GM12872 (cell line): Measurements from ENCODE around the gene FHIT.

Experiments used
- TF ChIP-seq, protein P1 (sequence below): IDR thresholded peaks from 3 replicates; pipeline ENCODE4 v1.5.1; 2011; ENCODE audit warnings: low read depth, mild to moderate bottlenecking, low read length, moderate library complexity; ENCODE audit not compliant: insufficient read depth

The FHIT gene

DNA sequence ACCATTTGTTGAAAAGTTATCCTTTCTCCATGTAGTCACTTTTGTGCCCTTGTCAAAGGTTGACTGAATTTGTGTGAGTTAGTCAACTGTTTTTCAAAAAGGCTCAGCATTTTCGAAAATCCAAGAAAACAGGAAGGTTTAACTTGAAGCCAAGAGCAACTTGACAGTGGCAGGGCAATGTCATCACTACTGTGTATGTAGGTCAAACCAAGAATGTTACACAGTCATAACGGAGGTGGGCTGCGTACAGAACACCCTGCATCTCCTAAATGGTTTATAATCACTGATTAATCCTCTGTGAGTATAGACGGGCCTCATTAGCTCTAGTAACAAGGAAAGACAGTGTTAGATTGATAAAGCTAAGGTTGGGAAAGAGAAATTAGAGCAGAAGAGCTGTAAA lies 1064.9 kb downstream of the FHIT start:
- TF ChIP-seq, protein P1, sequence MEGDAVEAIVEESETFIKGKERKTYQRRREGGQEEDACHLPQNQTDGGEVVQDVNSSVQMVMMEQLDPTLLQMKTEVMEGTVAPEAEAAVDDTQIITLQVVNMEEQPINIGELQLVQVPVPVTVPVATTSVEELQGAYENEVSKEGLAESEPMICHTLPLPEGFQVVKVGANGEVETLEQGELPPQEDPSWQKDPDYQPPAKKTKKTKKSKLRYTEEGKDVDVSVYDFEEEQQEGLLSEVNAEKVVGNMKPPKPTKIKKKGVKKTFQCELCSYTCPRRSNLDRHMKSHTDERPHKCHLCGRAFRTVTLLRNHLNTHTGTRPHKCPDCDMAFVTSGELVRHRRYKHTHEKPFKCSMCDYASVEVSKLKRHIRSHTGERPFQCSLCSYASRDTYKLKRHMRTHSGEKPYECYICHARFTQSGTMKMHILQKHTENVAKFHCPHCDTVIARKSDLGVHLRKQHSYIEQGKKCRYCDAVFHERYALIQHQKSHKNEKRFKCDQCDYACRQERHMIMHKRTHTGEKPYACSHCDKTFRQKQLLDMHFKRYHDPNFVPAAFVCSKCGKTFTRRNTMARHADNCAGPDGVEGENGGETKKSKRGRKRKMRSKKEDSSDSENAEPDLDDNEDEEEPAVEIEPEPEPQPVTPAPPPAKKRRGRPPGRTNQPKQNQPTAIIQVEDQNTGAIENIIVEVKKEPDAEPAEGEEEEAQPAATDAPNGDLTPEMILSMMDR = no peak

- TF ChIP-seq, protein P1 = no peak
Measured at GRCh38 chr3:60185161-60185560, 1066.1 kb downstream of the FHIT start.

DNA sequence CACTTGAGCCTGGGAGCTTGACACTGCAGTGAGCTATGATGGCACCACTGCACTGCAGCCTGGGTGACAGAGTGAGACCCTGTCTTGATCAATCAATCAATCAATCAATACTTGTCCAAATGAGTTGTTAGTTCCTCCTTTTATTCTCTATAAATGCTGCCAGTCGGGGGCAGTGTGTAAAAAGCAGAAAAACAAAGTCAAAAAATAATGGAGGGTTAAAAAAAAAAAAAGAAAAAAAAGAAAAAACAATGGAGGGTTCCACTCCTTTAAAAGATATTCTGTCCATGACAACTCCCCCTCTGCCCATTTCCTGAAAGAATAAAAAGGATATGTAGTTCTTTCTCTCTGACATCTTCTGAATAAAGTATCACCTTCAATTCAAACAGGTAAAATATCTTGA lies 1068.6 kb downstream of the FHIT start:
- TF ChIP-seq, protein P1 = no peak

DNA sequence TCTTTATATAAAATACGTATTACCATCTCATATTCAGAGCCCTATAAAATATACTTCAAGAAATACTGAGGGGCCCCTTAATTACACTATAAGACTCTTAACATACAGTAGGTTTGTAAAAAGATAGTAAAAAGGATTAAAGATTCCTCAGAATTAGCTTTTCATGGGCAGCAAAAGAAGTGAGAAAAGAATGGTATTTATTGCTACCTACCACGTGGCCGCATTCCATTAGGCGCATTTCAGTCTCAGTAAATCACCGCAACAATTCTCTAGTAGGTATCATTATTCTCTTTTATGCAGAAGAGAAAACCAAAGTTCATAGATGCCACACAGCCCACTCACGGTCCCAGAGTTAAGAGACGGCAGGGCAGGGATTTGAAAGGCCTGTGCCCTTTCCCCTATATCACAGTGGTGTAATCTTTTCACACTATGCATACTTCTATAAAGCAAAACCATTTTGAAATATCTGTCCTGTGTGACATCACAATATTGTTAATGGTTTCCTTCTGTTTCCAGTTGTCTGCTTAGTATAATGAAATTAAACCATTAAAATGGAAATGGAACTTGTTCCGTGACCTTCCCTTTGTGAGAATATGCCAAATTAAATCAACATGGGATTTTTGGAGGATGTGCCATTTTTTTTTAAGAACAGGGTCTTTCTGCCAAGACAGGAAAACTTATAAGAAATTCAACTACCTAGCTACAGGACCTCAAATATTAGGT lies 1072.2 kb downstream of the FHIT start:
- TF ChIP-seq, protein P1 = no peak

- TF ChIP-seq, protein P1 = no peak
Measured at GRCh38 chr3:60177726-60178125, 1073.5 kb downstream of the FHIT start.

DNA sequence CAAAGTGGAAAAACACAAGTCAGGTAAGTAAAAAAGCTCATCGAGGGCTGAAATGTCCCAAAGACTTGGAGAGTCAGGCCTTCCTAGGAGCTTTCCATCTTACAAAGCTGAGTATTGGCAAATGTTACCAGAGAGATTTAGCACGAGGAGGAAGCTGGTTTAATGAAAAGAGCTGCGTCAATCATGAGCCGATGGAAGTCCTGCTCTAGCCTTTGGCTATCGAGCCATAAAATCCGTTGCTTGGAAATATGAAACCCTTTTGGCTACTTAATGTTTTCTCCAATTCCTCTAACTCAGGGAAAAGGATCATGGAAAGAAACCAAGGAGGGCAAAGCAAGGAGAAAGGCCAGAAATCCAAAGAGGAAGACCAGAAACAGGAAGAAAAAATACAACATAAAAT lies 1074.6 kb downstream of the FHIT start:
- TF ChIP-seq, protein P1 = no peak

DNA sequence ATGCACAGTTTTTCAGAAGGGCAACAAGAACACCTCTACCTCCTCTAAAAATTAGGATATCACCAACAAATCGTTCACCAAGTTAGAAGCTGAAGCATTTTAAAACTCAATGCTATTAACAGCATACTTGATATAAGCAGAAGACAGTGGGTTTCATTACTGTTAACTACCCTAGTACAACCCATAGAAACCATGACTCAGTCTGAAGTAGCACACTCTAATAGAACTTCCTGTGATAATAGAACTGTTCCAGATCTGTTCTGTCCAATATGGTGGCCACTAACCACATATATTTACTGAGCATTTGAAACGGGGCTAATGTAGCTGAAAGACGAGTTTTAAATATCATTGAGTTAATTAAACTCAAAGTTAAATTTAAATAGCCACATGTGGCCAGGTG lies 1075.6 kb downstream of the FHIT start:
- TF ChIP-seq, protein P1 = no peak
